ENCODE data around the gene TMEM86A.
A peak's percentile ranks its signal among the peaks of the same experiment; 100 is the strongest.
"Not testable (repeated sequence)": the region's sequence is repeated elsewhere in the genome, so short reads cannot be mapped to it uniquely, and the experiment has no call there.

Gene TMEM86A

GRCh38 chr11:18682466-18682865 lies 16.1 kb upstream of the TMEM86A start:
- in situ Hi-C loops (cut with HindIII; ENCODE audit: low pct_ligation_motif_present, low sequenced_read_pairs) = no loop called here
- no peak for DNase-seq

GRCh38 chr11:18684267-18684666 lies 14.3 kb upstream of the TMEM86A start:
- TF ChIP-seq CTCF (IDR thresholded peaks at IDR 0.05; ENCODE audit: low read depth, low read length, missing control alignments) = no peak
- in situ Hi-C loops (cut with HindIII; ENCODE audit: low pct_ligation_motif_present, low sequenced_read_pairs) = no loop called here
- no peaks in the 10 kb centered on the region for H3K27me3 ChIP-seq (replicated peaks)
- no peaks in the 10 kb centered on the region for H3K36me3 ChIP-seq (replicated peaks)
- no peak overlapping the region for H3K27ac ChIP-seq
- H3K4me3 ChIP-seq (ENCODE audit: low read depth, low read length) = no peak overlapping the region
- no peak for DNase-seq

More at GRCh38 chr11:18682466-18682865, 16.1 kb upstream of the TMEM86A start:
- H3K27me3 ChIP-seq (replicated peaks) = no peaks in the 10 kb centered on the region
- no peak overlapping the region for H3K4me3 ChIP-seq (ENCODE audit: low read depth, low read length)
- H3K36me3 ChIP-seq (replicated peaks) = no peaks in the 10 kb centered on the region
- no peak for TF ChIP-seq CTCF (IDR thresholded peaks at IDR 0.05; ENCODE audit: low read depth, low read length, missing control alignments)
- H3K27ac ChIP-seq = no peak overlapping the region

- H3K27ac ChIP-seq; H3K36me3 ChIP-seq (replicated peaks); in situ Hi-C loops (cut with HindIII; ENCODE audit: low pct_ligation_motif_present, low sequenced_read_pairs); DNase-seq; H3K4me3 ChIP-seq (ENCODE audit: low read depth, low read length); H3K27me3 ChIP-seq (replicated peaks): not testable (repeated sequence)
Measured at GRCh38 chr11:18691467-18692140, 7.0 kb upstream of the TMEM86A start.

- Histone ChIP-seq H3K27ac (no peak overlapping the region), H3K27me3 (replicated peaks) (no peaks in the 10 kb centered on the region), H3K4me3 (ENCODE audit: low read depth, low read length) (no peak overlapping the region), H3K36me3 (replicated peaks) (no peaks in the 10 kb centered on the region)
- in situ Hi-C loops (cut with HindIII; ENCODE audit: low pct_ligation_motif_present, low sequenced_read_pairs) = no loop called here
- TF ChIP-seq CTCF (IDR thresholded peaks at IDR 0.05; ENCODE audit: low read depth, low read length, missing control alignments) = no peak
- DNase-seq = no peak
Measured at GRCh38 chr11:18692941-18693760, 5.4 kb upstream of the TMEM86A start.

- in situ Hi-C loops (cut with HindIII; ENCODE audit: low pct_ligation_motif_present, low sequenced_read_pairs) = no loop called here
- no peak for TF ChIP-seq CTCF (IDR thresholded peaks at IDR 0.05; ENCODE audit: low read depth, low read length, missing control alignments)
- H3K27ac ChIP-seq = no peak overlapping the region
- no peak overlapping the region for H3K4me3 ChIP-seq (ENCODE audit: low read depth, low read length)
- H3K27me3 ChIP-seq (replicated peaks) = no peaks in the 10 kb centered on the region
- DNase-seq = peak; percentile 37
- no peaks in the 10 kb centered on the region for H3K36me3 ChIP-seq (replicated peaks)
Measured at GRCh38 chr11:18696638-18697225, 1.8 kb upstream of the TMEM86A start.

GRCh38 chr11:18697576-18697975 lies 1.0 kb upstream of the TMEM86A start:
- no peak overlapping the region for H3K27ac ChIP-seq
- TF ChIP-seq CTCF (IDR thresholded peaks at IDR 0.05; ENCODE audit: low read depth, low read length, missing control alignments) = no peak
- H3K27me3 ChIP-seq (replicated peaks) = no peaks in the 10 kb centered on the region
- H3K4me3 ChIP-seq (ENCODE audit: low read depth, low read length) = no peak overlapping the region
- no peaks in the 10 kb centered on the region for H3K36me3 ChIP-seq (replicated peaks)
- no peak for DNase-seq
- in situ Hi-C loops (cut with HindIII; ENCODE audit: low pct_ligation_motif_present, low sequenced_read_pairs) = no loop called here
